Gastrocnemius medialis (tissue), 4 donors: Measurements from ENCODE around the gene VPS8.

Experiments used
- POLR2A ChIP-seq, 2 donors: fragments of 450-650 bp; IDR thresholded peaks; one replicate each; pipeline ENCODE4 v1.6.1; 2017; ENCODE audit warnings: antibody characterized with exemption in 2 of 2, mild to moderate bottlenecking in 2 of 2, moderate library complexity in 2 of 2
- TF ChIP-seq, protein P1 (sequence below), 5 experiments: fragments of 450-650 bp in 3 of 5; fragments of 200-600 bp in 2 of 5; sonication (generic) in 2 of 5; IDR thresholded peaks in 4 of 5; conservative IDR thresholded peaks in 1 of 5; 1 replicate in 4 of 5; 2 replicates in 1 of 5; pipeline ENCODE4 v1.5.1; 2016 to 2019; ENCODE audit warnings: antibody characterized with exemption in 5 of 5, mild to moderate bottlenecking in 3 of 5, moderate library complexity in 3 of 5

DNA sequence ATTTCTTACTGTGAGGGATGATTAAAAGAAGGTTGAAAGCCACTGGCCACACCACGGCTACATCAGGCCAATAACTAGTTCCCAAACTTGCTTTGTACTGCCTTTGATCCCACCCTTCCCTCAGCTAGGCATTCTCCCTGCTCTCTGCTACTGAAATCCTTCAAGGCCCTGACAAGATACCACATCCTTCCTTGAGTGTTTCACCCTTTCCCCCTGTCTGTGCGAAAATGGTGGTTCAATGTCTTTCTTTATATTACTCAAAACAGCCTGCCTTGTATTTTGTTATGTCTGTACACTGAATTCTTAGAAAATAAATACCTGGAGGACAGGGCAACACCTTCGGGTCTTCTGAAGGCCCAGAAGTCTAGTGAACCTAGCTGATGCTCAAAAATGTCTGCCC is 932 bp upstream of the VPS8 start:
- TF ChIP-seq, protein P1, sequence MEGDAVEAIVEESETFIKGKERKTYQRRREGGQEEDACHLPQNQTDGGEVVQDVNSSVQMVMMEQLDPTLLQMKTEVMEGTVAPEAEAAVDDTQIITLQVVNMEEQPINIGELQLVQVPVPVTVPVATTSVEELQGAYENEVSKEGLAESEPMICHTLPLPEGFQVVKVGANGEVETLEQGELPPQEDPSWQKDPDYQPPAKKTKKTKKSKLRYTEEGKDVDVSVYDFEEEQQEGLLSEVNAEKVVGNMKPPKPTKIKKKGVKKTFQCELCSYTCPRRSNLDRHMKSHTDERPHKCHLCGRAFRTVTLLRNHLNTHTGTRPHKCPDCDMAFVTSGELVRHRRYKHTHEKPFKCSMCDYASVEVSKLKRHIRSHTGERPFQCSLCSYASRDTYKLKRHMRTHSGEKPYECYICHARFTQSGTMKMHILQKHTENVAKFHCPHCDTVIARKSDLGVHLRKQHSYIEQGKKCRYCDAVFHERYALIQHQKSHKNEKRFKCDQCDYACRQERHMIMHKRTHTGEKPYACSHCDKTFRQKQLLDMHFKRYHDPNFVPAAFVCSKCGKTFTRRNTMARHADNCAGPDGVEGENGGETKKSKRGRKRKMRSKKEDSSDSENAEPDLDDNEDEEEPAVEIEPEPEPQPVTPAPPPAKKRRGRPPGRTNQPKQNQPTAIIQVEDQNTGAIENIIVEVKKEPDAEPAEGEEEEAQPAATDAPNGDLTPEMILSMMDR (IDR thresholded peaks at IDR 0.05 in 4 of 5, conservative IDR thresholded peaks at IDR 0.05 in 1 of 5), result no peak
- no peak for TF ChIP-seq POLR2A (IDR thresholded peaks at IDR 0.05)
